ENCODE results near the gene BACH2.
"Not testable (repeated sequence)": the region's sequence is repeated elsewhere in the genome, so short reads cannot be mapped to it uniquely, and the experiment has no call there.

BACH2 gene

DNA sequence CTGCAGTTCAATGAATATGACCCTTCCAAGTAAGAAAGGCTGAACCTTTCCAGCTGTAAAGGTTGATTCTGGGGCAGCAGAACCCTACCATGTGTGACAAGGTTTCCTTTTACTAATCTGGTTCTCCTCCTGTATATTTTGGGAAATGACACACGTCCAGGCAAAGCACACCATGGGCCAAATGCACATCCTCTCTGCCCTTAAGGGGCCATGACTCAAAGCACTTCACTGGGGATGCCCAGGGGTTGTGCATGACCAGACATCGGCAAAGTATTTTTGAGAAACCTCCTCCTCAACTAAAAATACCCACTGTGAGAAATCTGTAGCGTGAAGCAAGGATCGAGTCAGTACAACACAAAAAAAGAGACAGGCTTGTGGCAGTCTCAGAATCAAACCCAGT is 174.7 kb downstream of the BACH2 start:
- no peak for DNase-seq (ENCODE audit: low read depth)

DNA sequence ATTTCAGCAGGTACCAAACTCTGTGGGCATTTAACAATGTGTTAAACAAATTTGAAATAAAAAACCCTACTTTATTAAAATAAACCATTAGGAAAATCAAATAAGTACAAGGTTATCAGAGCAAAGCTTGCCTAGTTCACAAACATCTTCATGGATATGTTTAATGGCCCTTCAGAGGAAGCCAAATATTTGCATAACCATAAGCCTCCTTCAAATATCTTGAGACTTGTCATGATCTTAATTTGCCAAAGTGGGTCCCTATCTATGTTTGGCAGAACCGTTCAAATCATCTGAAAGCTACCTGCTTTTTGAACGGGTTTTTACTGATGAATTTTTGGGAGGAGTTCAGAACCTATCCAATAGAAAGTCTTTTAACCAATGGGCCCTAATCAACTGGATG is 176.3 kb downstream of the BACH2 start:
- no peak for DNase-seq (ENCODE audit: low read depth)

DNA sequence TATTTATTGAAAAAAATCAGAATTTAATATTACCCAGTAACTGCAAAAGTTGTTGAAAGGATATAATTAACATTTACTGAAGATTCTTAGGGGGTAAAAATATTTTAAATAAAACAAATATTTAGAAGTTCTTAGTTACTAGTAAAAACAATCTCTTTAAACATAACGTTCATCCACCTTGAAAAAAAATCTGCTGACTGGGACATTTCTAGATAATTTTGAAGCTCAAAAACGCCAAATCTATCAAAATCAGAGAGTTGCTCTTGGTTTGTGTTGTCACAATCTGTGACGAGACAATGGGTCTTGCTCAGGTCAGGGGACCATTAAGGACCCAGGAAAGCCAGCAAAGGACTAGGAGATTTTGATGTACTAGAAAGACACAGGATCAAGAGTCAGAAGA is 177.0 kb downstream of the BACH2 start:
- no peak for DNase-seq (ENCODE audit: low read depth)

DNA sequence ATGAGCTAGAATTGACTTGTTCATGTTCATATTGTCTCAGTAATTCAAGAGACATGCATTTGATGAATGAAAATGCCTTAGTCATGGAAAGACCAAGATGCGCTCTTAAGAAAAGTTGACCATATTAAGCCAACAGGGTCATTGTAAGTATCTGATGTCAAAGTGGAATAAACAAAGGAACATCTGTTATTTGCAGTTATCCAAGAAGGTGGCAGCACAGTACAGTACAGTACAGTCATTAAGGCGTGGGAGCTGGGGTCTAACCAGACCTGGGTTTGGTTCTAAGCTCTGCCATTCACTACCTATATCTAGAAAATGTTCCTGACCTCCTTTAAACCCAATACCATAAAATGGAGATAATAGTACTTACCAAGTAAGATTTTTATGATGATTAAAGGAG is 178.1 kb downstream of the BACH2 start:
- no peak for DNase-seq (ENCODE audit: low read depth)

DNA sequence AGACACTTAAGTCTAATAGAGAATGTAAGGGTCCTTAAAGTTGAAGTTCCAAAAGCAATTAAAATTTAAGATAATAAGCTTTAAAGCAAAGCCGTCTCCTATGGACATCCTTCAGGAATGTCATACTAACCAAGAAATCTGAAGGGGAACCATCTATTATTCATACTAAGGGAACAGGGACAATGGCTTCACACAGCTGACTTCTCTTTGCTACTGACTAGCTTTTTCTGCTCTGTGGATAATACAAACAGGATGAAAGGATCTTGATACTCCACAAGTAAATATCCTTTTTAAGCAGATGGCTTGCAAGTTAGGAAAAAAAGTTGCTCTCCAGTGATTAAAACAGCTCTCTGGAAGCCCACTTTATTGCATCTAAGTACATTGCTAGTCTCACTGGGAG is 178.6 kb downstream of the BACH2 start:
- DNase-seq (ENCODE audit: low read depth): no peak

- DNase-seq (ENCODE audit: low read depth): not testable (repeated sequence)
These were observed 180.5 kb downstream of the BACH2 start for GRCh38 chr6:90116126-90116525.

DNA sequence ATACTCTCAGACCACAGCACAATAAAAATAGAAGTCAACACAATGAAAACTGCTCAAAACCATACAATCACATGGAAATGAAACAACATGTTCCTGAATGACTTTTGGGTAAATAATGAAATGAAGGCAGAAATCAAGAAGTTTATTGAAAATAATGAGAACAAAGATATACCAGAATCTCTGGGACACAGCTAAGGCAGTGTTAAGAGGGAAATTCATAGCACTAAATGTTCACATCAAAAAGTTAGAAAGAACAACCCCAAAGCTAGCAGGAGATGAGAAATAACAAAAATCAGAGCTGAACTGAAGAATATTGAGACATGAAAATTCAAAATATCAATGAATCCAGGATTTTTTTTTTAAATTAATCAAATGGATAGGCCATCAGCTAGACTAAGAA is 183.3 kb downstream of the BACH2 start:
- no peak for DNase-seq (ENCODE audit: low read depth)

DNA sequence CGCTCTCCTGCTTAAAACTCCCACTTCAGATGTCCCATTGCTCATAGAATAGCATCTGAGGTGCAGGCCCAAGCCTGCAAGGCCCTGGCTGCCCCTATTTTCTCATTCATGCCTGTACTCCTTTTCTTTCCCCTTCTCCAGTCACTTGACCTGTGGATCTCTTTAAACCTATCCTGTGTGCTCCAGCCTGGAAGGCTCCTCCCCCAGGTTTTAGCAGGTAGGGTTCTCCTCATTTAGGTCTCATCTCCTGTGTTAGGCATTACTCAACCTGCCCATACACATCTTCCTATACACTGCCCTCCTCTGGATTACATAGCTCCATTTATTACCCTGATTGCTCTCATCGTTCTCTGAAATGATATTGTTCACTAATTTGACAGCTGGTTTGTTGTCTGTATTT is 185.3 kb downstream of the BACH2 start:
- no peak for DNase-seq (ENCODE audit: low read depth)

DNA sequence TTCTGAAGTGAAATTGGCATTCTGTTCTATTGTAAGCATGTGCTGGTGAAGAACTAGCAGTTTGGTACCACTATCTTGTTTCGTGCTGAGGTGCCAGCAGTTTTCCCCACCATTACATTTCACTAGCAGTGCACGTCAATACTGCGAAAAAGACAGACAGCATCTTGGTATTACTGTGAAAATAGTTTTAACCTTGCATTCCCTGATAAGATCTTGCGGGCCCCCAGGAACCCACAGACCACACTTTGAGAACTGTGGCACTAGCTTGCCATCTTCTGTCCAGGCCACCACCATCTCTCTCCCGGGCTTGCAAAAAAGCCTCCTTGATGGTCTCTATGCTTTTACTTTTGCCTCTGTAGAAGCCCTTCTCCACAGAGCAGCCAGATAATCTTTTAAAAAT is 185.7 kb downstream of the BACH2 start:
- DNase-seq (ENCODE audit: low read depth): peak; percentile 30

GRCh38 chr6:90109141-90109540 is 187.5 kb downstream of the BACH2 start:
- DNase-seq (ENCODE audit: low read depth): no peak

GRCh38 chr6:90107771-90108282 is 188.8 kb downstream of the BACH2 start:
- DNase-seq (ENCODE audit: low read depth): no peak

DNA sequence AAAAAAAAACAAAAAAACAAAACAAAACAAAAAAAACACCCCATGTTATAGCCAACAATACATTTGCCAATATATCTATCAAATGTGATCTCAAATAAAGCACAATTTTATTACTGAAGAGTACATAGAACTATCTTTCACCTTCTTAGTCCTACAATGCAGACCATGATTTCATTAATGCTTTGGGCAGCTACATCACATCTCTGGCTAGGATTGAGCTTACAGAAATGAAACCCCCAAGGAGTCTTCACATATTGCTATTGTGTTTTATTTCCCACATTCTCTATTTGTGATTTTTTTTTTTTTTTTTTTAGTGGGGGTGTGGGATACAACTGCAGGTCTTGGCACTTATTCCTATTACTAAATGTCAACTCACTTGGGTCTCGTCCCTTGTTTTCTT is 189.3 kb downstream of the BACH2 start:
- no peak for DNase-seq (ENCODE audit: low read depth)

GRCh38 chr6:90106449-90106848 is 190.2 kb downstream of the BACH2 start:
- DNase-seq (ENCODE audit: low read depth): no peak

DNA sequence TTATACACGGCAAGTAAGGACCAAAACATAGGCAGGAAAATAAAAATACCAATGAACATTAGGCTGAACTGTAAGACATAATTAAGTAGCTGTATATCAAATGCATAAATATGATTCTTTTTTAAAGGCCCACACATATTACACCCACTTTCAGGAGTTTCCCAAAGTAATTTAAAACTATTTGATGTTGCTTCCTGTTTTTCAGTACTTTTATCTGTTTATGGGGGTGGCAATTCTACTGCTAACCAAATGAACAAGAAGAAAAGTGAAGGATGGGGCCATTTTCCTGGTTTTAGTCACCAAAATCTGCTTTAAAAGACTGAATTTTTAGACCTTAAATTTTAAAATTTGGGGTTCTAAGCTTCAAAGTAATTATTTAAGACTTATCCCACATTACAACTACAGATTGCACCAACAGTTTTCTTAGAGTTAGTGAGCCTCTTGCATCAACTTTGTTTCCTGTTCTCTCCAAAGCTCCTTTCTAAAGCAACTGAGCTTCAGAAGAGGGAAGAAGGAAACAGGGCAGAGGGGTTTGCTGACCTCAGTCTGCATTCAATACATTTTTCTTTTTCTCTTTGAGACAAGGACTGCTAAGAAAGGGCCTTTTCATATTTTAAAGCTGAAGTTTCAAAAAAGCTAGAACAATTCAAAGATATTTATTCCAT is 191.0 kb downstream of the BACH2 start:
- no peak for DNase-seq (ENCODE audit: low read depth)

- no peak for DNase-seq (ENCODE audit: low read depth)
These were observed 193.4 kb downstream of the BACH2 start for GRCh38 chr6:90103056-90103800.

- no peak for DNase-seq (ENCODE audit: low read depth)
These were observed 195.2 kb downstream of the BACH2 start for GRCh38 chr6:90101403-90101802.

- no peak for DNase-seq (ENCODE audit: low read depth)
These were observed 196.5 kb downstream of the BACH2 start for GRCh38 chr6:90100059-90100665.

- no peak for DNase-seq (ENCODE audit: low read depth)
These were observed 198.0 kb downstream of the BACH2 start for GRCh38 chr6:90098627-90099026.

DNA sequence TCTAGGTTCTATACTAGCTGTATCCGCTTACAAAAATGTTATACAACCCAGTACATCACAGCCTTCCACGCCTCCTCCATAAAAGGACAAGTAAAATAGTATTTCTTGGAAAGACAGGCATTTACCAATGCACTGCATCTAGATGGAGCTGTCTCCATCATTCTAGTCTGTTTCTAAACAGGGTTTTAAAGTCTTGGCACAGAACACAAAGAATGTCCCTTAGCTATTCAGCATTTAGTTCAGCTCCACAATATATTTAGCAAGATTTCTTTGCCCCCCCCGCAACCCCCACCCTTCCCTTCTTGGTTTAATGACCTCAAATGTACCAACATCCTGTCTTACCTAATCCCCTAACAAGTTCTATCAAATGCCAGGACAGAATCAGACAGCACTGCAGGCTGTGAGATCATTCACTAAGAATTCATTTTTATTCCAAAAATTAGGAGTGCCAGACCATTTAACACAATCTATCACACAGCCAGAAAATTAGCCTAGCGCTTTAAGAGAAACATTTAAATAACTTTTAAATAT is 198.6 kb downstream of the BACH2 start:
- no peak for DNase-seq (ENCODE audit: low read depth)

DNA sequence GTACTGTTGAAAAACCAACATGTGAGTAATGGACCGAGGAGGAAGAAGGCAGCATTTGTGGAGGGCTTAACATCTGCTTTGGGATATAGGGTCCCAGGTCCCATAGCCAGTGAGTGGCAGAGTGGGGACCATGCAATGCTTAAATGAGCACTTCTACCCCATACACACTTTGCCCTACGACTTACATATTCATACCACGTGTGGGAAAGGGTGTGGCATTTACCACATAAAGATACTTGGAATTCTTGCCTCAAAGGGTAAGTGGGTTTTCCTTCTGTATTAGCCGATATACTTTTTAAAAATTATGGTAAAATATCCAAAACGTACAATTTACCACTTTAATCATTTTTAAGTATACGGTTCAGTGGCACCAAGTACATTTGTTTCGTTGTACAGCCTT is 199.3 kb downstream of the BACH2 start:
- no peak for DNase-seq (ENCODE audit: low read depth)

DNA sequence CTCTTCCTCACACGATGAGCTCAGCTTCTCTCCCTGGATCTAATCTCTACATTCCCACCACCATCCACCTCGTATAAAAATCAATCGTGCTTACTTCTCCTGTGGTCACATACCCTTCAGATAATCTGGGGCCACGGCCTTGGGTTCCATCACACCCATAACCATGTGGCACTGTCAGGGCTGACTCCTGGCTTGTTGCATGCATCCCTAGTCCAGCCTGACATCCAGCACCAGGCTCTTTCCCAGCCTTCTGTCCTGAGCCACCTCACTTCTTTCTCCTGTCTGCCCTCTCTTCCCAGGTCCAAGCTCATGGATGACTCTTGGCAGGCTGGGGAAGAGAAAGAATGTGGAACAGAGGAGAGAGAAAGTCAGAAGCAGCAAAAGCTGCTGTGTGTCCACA is 199.8 kb downstream of the BACH2 start:
- no peak for DNase-seq (ENCODE audit: low read depth)

GRCh38 chr6:90095788-90096187 is 200.9 kb downstream of the BACH2 start:
- DNase-seq (ENCODE audit: low read depth): no peak

DNA sequence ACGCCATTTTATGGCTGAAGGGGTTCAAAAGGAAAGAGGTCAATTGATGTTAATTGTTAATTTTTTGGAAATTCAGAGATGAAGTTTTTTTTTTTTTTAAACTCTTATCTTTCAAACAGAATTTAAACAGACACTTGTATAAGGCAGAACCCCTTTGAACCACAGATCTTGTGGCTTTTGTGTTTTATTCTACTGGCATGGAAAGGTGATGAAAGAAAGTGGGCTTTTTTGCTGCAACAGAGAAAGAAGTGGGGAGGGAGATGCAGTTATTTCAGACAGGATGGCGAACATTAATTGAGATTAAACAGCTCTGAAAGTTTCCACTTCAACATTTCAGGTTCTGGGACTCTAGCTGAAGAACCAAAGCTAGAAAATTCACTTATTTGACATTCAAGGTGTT is 201.5 kb downstream of the BACH2 start:
- DNase-seq (ENCODE audit: low read depth): no peak
